Suprapubic skin (tissue), 4 donors: ENCODE measurements around the gene TBRG4. TPM values are rescaled to one million over a fixed set of nuclear protein-coding genes. Genes with fewer than 3 reads are reported as not detected.

Experiments used
- DNase-seq, 2 donors: peaks; one replicate each; pipeline ENCODE4 v3.0.0-alpha.2; 2019; ENCODE audit warnings: low spot score in 2 of 2
- H3K27ac ChIP-seq: fragments of 200-600 bp; sonication (generic); one replicate; pipeline ENCODE4 v1.5.1; 2019
- H3K27me3 ChIP-seq: fragments of 200-600 bp; sonication (generic); one replicate; pipeline ENCODE4 v1.5.1; 2019
- H3K36me3 ChIP-seq: fragments of 200-600 bp; sonication (generic); one replicate; pipeline ENCODE4 v1.5.1; 2019
- H3K4me1 ChIP-seq: fragments of 200-600 bp; sonication (generic); one replicate; pipeline ENCODE4 v1.5.1; 2019
- H3K4me3 ChIP-seq: fragments of 200-600 bp; sonication (generic); one replicate; pipeline ENCODE4 v1.5.1; 2019; ENCODE audit warnings: mild to moderate bottlenecking
- H3K9me3 ChIP-seq: fragments of 200-600 bp; sonication (generic); one replicate; pipeline ENCODE4 v1.5.1; 2019
- CTCF ChIP-seq, 2 donors: fragments of 200-600 bp in 1 of 2; fragments of 450-650 bp in 1 of 2; sonication (generic) in 1 of 2; IDR thresholded peaks; one replicate each; pipeline ENCODE4 v1.5.1; 2016 to 2019; ENCODE audit warnings: antibody characterized with exemption in 2 of 2, mild to moderate bottlenecking in 1 of 2, moderate library complexity in 1 of 2
- EP300 ChIP-seq: sonication (generic); formaldehyde crosslinking; IDR thresholded peaks from one replicate; pipeline ENCODE4 v1.6.1; 2017; ENCODE audit warnings: antibody characterized with exemption
- POLR2A ChIP-seq, 2 donors: fragments of 450-650 bp; IDR thresholded peaks; one replicate each; pipeline ENCODE4 v1.6.1; 2017; ENCODE audit warnings: antibody characterized with exemption in 2 of 2, mild to moderate bottlenecking in 2 of 2, moderate library complexity in 2 of 2
- POLR2AphosphoS5 ChIP-seq, 3 donors: sonication (generic); formaldehyde crosslinking; IDR thresholded peaks; one replicate each; pipeline ENCODE4 v1.6.1; 2017; ENCODE audit warnings: antibody characterized with exemption in 3 of 3
- WGBS: methylation state at CpG from one replicate; pipeline ENCODE4 v1.1.5; 2018; 5-methylcytosine and 5-hydroxymethylcytosine counted together
- total RNA-seq, 4 donors: library from RNA; depleted of rRNA; stranded (reverse); fragments of >200 nt; gene quantifications; one replicate each; pipeline ENCODE4 v1.1.0, GENCODE V29; 2016

TBRG4 gene
- total RNA-seq, 4 donors from 2014 or later = 49.9 to 82.8 (median 68.9) TPM

- Histone ChIP-seq H3K9me3 (no peaks in the 10 kb centered on the region), H3K4me3 (no peak overlapping the region), H3K27ac (no peak overlapping the region), H3K36me3 (peaks cover 96% of the 10 kb centered on the region), H3K4me1 (peaks cover 5% of the 10 kb centered on the region), H3K27me3 (no peaks in the 10 kb centered on the region)
- DNase-seq = peak in 1 of 2 donors; percentile 60
- no peak for TF ChIP-seq POLR2AphosphoS5 (IDR thresholded peaks at IDR 0.05)
- TF ChIP-seq POLR2A (IDR thresholded peaks at IDR 0.05) = no peak
- TF ChIP-seq EP300 = no peak
- no peak for TF ChIP-seq CTCF (IDR thresholded peaks at IDR 0.05)
- 90% methylated on average over 17 of the region's 17 CpGs for WGBS
These were observed 38.3 kb downstream of the TBRG4 start for GRCh38 chr7:45073031-45073785.

DNA sequence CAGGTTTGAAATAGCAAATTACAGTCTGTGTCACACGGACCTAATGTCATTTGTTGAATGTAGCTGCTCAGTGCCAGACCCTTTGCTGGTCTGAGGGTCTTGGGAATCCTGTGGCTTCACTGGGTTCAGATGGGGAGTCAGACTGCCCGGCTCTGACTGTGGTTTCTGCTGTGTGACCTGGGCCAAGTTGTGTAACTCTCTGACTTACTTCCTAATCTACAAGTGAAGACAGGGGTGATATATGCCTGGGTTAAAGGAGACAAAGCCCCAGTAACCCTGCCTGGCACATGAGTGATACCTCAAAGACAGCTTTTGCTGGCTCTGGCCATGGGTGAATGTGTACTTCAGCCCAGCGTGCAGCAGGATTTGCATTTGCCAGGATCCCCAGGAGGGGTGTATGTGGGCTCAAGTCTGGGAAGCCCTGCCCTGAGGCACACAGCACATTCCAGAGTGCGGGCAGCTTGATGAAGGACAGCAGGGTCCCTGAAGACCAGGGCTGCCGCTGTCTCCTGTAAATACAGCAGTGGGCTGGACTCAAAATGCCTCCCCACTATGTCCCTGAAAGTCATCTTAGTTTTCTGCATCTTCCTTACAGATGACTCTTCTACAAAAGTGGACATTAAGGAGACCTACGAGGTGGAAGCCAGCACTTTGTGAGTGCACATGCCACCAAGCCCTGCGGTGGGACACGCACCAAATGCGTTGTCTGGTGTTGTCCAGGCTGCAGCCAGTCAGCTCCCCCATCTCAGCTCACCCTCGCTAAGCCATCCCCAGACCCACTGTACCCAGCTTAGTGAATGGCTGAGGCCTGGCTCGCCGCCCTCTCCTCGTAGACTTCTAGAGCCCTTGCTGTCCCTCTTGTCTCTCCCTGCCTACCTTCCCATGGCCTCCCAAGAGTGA is 39.1 kb downstream of the TBRG4 start:
- no peak overlapping the region for H3K27ac ChIP-seq
- peak in 1 of 2 donors; percentile 61 for DNase-seq
- 74% methylated on average over 9 of the region's 13 CpGs for WGBS
- H3K4me3 ChIP-seq = no peak overlapping the region
- H3K36me3 ChIP-seq = peaks cover 98% of the 10 kb centered on the region
- TF ChIP-seq POLR2A (IDR thresholded peaks at IDR 0.05) (no peak), CTCF (IDR thresholded peaks at IDR 0.05) (no peak), POLR2AphosphoS5 (IDR thresholded peaks at IDR 0.05) (no peak), EP300 (no peak)
- H3K27me3 ChIP-seq = no peaks in the 10 kb centered on the region
- peaks cover 5% of the 10 kb centered on the region for H3K4me1 ChIP-seq
- H3K9me3 ChIP-seq = no peaks in the 10 kb centered on the region

DNA sequence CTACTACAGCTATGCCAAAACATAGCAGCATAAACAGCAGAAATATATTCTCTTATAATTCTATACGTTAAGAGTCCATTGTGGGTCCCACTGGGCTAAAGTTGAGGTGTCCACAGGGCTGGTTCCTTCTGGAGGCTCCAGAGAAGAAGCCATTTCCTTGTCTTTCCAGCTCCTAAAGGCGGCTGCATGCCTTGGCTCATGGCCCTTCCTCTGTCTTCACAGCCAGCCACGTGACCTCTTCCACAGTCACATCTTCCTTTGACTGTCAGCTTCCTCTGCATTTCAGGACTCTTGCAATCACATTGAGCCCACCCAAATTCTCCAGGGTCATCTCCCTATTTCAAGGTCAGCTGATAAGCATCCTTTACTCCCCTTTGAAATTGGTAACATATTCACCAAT is 40.0 kb downstream of the TBRG4 start:
- Histone ChIP-seq H3K4me3 (no peak overlapping the region), H3K9me3 (no peaks in the 10 kb centered on the region), H3K4me1 (peaks cover 5% of the 10 kb centered on the region), H3K27ac (no peak overlapping the region), H3K36me3 (peaks cover 94% of the 10 kb centered on the region), H3K27me3 (no peaks in the 10 kb centered on the region)
- TF ChIP-seq POLR2A (IDR thresholded peaks at IDR 0.05) = no peak
- no peak for TF ChIP-seq EP300
- TF ChIP-seq POLR2AphosphoS5 (IDR thresholded peaks at IDR 0.05) = no peak
- TF ChIP-seq CTCF (IDR thresholded peaks at IDR 0.05) = no peak
- no peak for DNase-seq
- WGBS = 51% methylated on average over 3 of the region's 3 CpGs

DNA sequence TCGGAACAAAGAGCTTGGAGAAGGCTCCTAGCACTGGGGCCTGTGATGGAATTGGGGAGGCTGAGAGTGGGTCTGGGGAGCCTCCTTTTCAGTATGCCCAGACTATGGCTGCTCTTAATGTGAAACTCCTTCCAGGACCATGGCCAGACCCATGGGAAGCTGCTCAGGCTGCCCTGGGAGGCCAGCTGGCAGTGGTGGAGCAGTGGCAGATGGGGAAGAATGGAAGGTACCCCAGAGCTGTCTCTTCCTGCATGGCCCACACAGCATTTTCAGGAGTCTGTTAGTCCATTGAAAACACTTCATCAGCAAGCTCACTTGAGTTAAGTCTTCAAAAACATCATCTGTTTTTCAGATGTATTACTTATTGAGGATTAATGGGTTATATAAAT is 41.2 kb downstream of the TBRG4 start:
- TF ChIP-seq CTCF (IDR thresholded peaks at IDR 0.05) (no peak), POLR2A (IDR thresholded peaks at IDR 0.05) (no peak), POLR2AphosphoS5 (IDR thresholded peaks at IDR 0.05) (no peak), EP300 (no peak)
- H3K4me1 ChIP-seq = peaks cover 5% of the 10 kb centered on the region
- peak in 1 of 2 donors; percentile 43 for DNase-seq
- no peaks in the 10 kb centered on the region for H3K27me3 ChIP-seq
- WGBS = 100% methylated on average over 1 of the region's 1 CpG
- no peaks in the 10 kb centered on the region for H3K9me3 ChIP-seq
- peaks cover 92% of the 10 kb centered on the region for H3K36me3 ChIP-seq
- H3K27ac ChIP-seq = no peak overlapping the region
- no peak overlapping the region for H3K4me3 ChIP-seq
